Measurements from ENCODE around the gene MEGF10. TPM values are rescaled to one million over a fixed set of nuclear protein-coding genes. Genes with fewer than 3 reads are reported as not detected.

MEGF10 gene
- total RNA-seq, 1 donor: 1.3 TPM

DNA sequence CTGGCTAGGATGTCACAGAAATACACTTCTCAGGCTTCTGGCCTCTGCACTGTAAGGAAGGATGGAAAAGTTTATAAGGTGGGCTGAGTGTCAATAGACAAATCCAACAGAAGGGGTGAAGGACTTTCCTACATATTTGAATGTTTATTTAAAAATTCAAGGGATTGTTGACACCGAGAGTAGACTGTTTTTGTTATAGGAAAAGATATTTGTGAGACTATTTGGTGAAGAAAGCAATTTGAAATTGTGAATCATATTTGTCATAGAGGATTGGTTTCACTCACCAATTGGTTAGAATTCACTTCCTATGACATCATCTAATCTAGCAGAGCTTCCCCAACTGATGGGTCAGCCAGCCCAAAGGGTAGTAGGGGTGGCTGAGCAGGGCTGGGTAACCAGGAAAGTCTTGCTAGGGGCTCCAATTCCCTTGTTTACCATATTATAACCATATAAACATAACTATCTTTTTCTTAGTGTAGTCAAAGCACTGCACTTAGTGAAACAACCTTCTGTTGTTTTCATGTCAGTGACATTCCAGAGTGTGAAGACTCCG lies 14.9 kb upstream of the MEGF10 start:
- no peak overlapping the region for H3K4me3 ChIP-seq (ENCODE audit: low read depth, low read length)
- TF ChIP-seq, protein P1, sequence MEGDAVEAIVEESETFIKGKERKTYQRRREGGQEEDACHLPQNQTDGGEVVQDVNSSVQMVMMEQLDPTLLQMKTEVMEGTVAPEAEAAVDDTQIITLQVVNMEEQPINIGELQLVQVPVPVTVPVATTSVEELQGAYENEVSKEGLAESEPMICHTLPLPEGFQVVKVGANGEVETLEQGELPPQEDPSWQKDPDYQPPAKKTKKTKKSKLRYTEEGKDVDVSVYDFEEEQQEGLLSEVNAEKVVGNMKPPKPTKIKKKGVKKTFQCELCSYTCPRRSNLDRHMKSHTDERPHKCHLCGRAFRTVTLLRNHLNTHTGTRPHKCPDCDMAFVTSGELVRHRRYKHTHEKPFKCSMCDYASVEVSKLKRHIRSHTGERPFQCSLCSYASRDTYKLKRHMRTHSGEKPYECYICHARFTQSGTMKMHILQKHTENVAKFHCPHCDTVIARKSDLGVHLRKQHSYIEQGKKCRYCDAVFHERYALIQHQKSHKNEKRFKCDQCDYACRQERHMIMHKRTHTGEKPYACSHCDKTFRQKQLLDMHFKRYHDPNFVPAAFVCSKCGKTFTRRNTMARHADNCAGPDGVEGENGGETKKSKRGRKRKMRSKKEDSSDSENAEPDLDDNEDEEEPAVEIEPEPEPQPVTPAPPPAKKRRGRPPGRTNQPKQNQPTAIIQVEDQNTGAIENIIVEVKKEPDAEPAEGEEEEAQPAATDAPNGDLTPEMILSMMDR (IDR thresholded peaks at IDR 0.05; ENCODE audit: insufficient read depth, low read depth, low read length): no peak
- DNase-seq (ENCODE audit: low read depth): no peak

DNA sequence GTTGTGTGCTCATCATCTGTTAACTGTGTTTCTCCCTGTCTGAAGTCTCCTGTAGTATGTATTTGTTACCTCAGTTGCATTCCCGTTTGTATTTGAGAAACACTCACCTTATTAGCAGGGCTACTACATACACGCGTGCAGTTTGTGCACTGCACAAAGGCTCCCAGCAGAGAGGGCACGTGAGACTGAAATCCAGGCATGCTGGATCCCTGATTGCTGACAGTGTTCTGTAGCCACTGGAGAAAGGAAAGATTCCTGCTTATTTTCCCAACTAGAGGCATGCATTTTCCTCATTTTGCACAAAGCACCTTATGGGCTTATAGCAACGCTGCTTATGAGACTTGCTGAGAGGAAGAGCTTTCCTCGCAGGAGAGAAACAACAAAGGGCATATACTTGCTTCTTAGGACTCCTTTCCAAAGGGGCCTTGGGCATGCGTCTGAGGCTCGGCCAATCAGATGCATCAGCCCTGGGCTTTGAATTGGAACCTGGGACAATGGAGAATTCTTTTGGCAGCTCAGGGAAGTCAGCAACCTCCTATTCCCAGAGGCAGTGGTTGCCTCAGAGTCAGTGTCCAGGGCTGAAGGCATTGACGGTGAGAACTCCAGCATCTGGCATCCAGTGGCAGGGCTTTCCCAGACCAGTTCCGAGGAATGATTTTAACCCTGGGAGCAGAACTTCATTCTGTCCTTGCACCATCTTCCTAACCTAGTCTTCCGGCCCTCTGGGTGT lies 9.9 kb upstream of the MEGF10 start:
- DNase-seq (ENCODE audit: low read depth): no peak
- H3K4me3 ChIP-seq (ENCODE audit: low read depth, low read length): no peak overlapping the region
- TF ChIP-seq, protein P1 (IDR thresholded peaks at IDR 0.05; ENCODE audit: insufficient read depth, low read depth, low read length): no peak

DNA sequence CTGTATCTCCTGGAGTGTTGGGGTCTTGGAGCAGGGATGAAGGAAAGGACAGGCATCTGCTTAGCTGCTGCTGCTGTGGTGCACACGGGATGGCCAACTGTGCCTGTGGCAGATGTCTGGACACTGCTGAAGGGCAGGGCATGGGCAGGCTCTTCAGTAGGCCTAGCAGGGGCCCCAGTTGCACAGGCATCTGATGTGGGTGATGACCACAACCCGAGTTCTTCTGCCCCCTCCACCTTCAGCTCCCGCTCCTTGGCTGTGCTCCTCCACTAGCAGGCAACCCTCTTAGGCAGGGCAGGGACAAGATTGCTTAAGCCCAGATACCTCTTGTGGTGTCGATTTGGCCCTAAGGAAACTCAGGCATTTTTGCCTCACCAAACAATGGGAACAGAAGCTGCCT lies 9.0 kb upstream of the MEGF10 start:
- H3K4me3 ChIP-seq (ENCODE audit: low read depth, low read length): no peak overlapping the region
- no peak for DNase-seq (ENCODE audit: low read depth)
- TF ChIP-seq, protein P1 (IDR thresholded peaks at IDR 0.05; ENCODE audit: insufficient read depth, low read depth, low read length): no peak

DNA sequence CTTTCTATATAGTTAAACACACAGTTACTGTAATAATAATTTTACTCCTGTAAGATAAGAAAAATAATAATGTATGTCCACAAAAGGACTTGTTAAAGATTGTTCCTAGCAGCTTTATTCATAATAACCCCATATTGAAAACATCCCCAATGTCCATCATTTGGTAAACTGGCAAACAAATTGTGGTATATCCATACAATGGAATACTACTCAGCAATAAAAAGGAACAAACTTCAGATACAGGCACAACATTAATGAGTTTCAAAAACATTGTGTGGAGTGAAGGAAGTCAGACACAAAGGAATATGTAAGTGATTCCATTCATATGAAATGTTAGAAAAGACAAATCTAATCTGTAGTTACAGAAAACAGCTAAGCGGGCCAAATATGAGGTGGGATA lies 1.9 kb upstream of the MEGF10 start:
- no peak for DNase-seq (ENCODE audit: low read depth)
- TF ChIP-seq, protein P1 (IDR thresholded peaks at IDR 0.05; ENCODE audit: insufficient read depth, low read depth, low read length): no peak
- no peak overlapping the region for H3K4me3 ChIP-seq (ENCODE audit: low read depth, low read length)

DNA sequence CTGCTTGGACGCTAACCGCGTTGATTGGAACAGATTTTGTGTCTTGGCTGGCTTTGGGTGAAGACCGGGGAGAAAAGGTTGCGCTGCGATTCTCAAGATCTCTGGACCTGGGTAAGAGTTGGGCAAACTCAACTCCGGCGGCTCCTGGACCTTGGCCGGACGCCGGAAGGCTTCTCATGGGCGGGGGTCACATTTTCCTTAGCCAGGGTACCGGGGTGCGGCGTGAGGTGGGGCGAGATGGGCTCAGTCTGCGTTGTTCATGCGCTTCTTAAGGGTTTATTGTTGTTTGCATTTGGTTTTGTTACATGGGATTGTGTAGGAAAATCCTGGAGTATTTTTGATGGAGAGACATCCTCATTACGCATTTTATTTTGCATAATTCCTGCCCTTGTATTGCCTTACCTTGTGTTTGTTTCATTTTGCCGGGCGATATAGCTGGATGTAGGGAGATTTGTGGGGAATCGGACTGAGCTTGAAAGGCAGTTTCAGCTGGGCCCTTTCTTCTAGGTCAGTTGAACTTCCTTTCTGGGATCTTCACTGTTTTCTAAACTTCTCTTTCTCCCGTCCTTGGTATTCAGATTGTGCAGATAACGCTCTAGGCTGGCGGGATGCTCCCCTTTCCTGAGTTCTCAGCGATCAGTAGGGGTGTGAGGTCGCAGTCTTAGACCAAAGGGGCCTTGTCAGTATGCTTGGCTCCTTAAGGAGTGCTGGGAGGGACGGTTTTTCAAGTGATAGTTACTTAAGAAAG lies 524 bp downstream of the MEGF10 start:
- TF ChIP-seq, protein P1 (IDR thresholded peaks at IDR 0.05; ENCODE audit: insufficient read depth, low read depth, low read length): no peak
- no peak for DNase-seq (ENCODE audit: low read depth)

DNA sequence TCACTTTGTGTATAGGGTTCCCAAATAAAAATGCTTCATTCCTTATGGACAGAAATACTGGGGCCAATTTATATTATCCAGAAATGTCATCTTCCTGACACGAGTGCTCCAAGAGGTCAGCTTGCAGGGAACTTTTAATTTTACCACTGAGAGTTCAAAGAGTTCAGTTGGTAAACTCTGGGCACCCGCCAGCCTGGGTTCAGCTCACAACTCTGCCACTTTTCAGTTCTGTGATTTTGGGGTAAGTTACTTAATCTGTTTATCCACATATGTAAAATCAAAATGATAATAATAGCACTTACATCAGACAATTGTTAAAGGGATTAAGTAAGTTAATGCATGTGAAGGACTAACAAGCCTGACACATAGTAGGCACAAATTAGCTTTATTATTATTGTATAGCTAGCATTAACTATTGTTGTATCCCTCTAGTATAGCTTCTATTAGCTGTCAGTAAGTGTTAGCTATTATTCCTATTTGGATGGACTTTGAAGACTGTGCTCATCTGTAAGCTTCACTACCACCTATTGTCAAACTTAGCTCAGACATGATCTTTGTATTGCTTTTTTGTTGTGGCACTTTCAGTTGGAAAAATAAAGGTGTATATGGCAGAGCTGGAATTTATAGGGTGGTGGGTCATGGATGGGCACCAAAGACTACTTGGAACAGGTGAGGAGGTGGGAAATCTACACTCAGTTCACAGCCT lies 1.6 kb downstream of the MEGF10 start:
- no peak for DNase-seq (ENCODE audit: low read depth)
- TF ChIP-seq, protein P1 (IDR thresholded peaks at IDR 0.05; ENCODE audit: insufficient read depth, low read depth, low read length): no peak
- no peak overlapping the region for H3K4me3 ChIP-seq (ENCODE audit: low read depth, low read length)

More for the DNA sequence above, 524 bp downstream of the MEGF10 start:
- H3K4me3 ChIP-seq (ENCODE audit: low read depth, low read length): peak overlapping the region; percentile 57
